Upper lobe of left lung (tissue), 6 donors: ENCODE results near the gene PRKN. TPM values are rescaled to one million over a fixed set of nuclear protein-coding genes. Genes with fewer than 3 reads are reported as not detected.

ENCODE experiments used
- ATAC-seq, 2 donors: fragments of 200-7000 bp; cut with Tn5 transposase; one replicate each; pipeline ENCODE4 v1.9.1; 2022; ENCODE audit warnings: mild to moderate bottlenecking in 2 of 2, moderate library complexity in 2 of 2; ENCODE audit not compliant: low FRiP score in 2 of 2
- DNase-seq, 2 donors: peaks; one replicate each; pipeline ENCODE4 v3.0.0-alpha.2; 2019 to 2020
- H3K27ac ChIP-seq, 4 donors: fragments of 200-600 bp; sonication (generic); one replicate each; pipeline ENCODE4 v1.5.1; 2016 to 2019
- H3K27me3 ChIP-seq, 4 donors: fragments of 200-600 bp; sonication (generic); one replicate each; pipeline ENCODE4 v1.5.1; 2017 to 2019
- H3K36me3 ChIP-seq, 4 donors: fragments of 200-600 bp; sonication (generic); one replicate each; pipeline ENCODE4 v1.5.1; 2016 to 2019
- H3K4me1 ChIP-seq, 4 donors: fragments of 200-600 bp; sonication (generic); one replicate each; pipeline ENCODE4 v1.5.1; 2018 to 2019
- H3K4me3 ChIP-seq, 4 donors: fragments of 200-600 bp; sonication (generic); one replicate each; pipeline ENCODE4 v1.5.1; 2017 to 2019; ENCODE audit warnings: mild to moderate bottlenecking in 2 of 4, moderate library complexity in 1 of 4
- H3K9me3 ChIP-seq, 4 donors: fragments of 200-600 bp; sonication (generic); one replicate each; pipeline ENCODE4 v1.5.1; 2018 to 2019
- EP300 ChIP-seq, 4 donors: sonication (generic); formaldehyde crosslinking; IDR thresholded peaks; one replicate each; pipeline ENCODE4 v1.5.1; 2017; ENCODE audit warnings: antibody characterized with exemption in 4 of 4, control low read depth in 2 of 4
- POLR2A ChIP-seq, 4 donors: fragments of 450-650 bp; IDR thresholded peaks; one replicate each; pipeline ENCODE4 v1.5.1; 2016 to 2017; ENCODE audit warnings: antibody characterized with exemption in 4 of 4, mild to moderate bottlenecking in 2 of 4
- POLR2AphosphoS5 ChIP-seq, 2 donors: sonication (generic); formaldehyde crosslinking; IDR thresholded peaks; one replicate each; pipeline ENCODE4 v1.5.1; 2017; ENCODE audit warnings: antibody characterized with exemption in 2 of 2
- WGBS, 2 donors: methylation state at CpG; one replicate each; pipeline ENCODE4 v1.1.5; 2017 to 2018; 5-methylcytosine and 5-hydroxymethylcytosine counted together
- total RNA-seq, 6 donors: library from RNA; depleted of rRNA in 4 of 6; stranded (reverse); fragments of >200 nt in 4 of 6; gene quantifications; one replicate each; pipeline versions ENCODE4 v1.1.0 to v1.2.1, GENCODE V29; 2016 to 2021
- TF ChIP-seq, protein P1 (sequence below), 6 experiments: fragments of 450-650 bp in 4 of 6; fragments of 200-600 bp in 2 of 6; sonication (generic) in 2 of 6; IDR thresholded peaks; one replicate each; pipeline ENCODE4 v1.5.1; 2016 to 2019; ENCODE audit warnings: antibody characterized with exemption in 6 of 6
- donor health status: DM: no; HTN: no; CAD: no; lungs with moderate emphysema.
- donor health status: DM: no; HTN: yes; CAD: no; lungs with severe emphysema.

Gene PRKN
- total RNA-seq, 6 donors from 2014 or later, result 2.7 to 29.3 (median 5.5) TPM

DNA sequence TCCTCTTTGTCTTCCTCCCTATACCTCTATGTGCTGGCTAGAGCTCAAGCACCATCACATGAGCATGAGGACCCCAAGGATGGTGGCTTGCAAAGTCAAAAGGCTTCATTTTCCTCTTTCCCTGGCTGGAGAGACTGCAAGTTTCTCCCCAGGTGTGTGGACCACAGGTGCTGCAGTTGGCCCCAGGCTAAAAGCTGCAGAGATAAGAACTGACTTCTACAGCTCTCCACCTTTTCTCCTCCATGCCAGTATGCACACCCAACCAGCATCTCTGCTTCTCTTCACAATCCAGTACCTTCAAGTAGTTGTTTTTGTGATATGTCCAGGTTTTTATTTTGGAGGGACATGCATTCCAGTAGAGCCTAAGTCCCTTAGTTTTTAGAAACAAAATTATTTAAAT lies 29.1 kb downstream of the PRKN start:
- Histone ChIP-seq H3K9me3 (no peaks in the 10 kb centered on the region), H3K4me3 (no peak overlapping the region), H3K27ac (no peak overlapping the region), H3K27me3 (no peaks in the 10 kb centered on the region), H3K36me3 (no peaks in the 10 kb centered on the region), H3K4me1 (no peaks in the 10 kb centered on the region)
- TF ChIP-seq, protein P1, sequence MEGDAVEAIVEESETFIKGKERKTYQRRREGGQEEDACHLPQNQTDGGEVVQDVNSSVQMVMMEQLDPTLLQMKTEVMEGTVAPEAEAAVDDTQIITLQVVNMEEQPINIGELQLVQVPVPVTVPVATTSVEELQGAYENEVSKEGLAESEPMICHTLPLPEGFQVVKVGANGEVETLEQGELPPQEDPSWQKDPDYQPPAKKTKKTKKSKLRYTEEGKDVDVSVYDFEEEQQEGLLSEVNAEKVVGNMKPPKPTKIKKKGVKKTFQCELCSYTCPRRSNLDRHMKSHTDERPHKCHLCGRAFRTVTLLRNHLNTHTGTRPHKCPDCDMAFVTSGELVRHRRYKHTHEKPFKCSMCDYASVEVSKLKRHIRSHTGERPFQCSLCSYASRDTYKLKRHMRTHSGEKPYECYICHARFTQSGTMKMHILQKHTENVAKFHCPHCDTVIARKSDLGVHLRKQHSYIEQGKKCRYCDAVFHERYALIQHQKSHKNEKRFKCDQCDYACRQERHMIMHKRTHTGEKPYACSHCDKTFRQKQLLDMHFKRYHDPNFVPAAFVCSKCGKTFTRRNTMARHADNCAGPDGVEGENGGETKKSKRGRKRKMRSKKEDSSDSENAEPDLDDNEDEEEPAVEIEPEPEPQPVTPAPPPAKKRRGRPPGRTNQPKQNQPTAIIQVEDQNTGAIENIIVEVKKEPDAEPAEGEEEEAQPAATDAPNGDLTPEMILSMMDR (IDR thresholded peaks at IDR 0.05), result no peak
- TF ChIP-seq POLR2AphosphoS5 (IDR thresholded peaks at IDR 0.05), result no peak
- TF ChIP-seq EP300 (IDR thresholded peaks at IDR 0.05), result no peak
- TF ChIP-seq POLR2A (IDR thresholded peaks at IDR 0.05), result no peak
- no peak for DNase-seq
- ATAC-seq, result no peak

DNA sequence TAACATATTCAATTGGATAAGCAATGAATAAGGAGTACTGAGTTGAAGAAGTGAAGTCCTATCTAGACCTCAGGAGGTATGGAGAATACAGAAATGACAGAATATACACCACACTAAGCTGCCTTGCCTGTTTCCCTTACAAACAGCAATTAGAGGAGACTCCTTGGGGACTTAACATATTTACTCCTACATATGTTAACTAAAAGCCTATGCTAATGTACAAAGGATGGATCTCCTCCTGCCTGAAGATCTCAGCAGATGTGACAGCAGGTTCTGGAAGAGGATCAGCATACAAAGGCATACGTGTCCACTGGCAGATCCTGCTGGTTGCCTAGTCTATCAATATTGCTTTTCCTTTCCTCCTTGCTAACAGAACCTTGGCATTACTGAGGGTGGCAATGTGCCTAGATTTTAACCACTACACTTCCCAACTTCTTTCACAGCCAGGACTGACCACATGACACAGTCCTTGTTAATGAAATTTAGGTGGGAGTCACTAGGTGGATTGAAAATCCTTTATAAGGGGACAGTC lies 29.6 kb downstream of the PRKN start:
- H3K27ac ChIP-seq, result no peak overlapping the region
- no peak overlapping the region for H3K4me3 ChIP-seq
- WGBS, 2 donors, result 67 to 76% methylated on average over 1 of the region's 1 CpG
- no peak for DNase-seq
- no peaks in the 10 kb centered on the region for H3K9me3 ChIP-seq
- no peaks in the 10 kb centered on the region for H3K27me3 ChIP-seq
- no peaks in the 10 kb centered on the region for H3K36me3 ChIP-seq
- TF ChIP-seq EP300 (IDR thresholded peaks at IDR 0.05) (no peak), POLR2AphosphoS5 (IDR thresholded peaks at IDR 0.05) (no peak), POLR2A (IDR thresholded peaks at IDR 0.05) (no peak)
- TF ChIP-seq, protein P1 (IDR thresholded peaks at IDR 0.05), result no peak
- no peaks in the 10 kb centered on the region for H3K4me1 ChIP-seq
- ATAC-seq, result no peak

DNA sequence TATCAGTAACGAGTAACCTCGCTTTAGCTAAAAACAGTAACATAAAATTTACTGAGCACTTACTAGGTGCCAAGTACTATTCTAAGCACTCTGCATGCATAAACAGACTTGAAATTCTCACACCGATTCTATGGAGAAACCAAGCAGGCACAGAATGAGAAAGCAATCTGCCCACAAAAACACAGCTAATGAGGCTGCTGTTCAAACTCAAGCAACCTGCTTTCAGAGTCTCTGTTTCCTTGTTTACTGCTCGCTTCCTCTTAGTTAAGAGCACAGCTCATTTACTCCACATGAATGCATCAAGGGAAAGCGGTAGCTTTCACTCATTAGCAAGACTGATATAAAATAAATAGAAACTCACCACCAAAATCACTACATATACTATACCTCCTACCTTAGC lies 37.4 kb downstream of the PRKN start:
- H3K4me1 ChIP-seq, result no peaks in the 10 kb centered on the region
- no peak for TF ChIP-seq POLR2AphosphoS5 (IDR thresholded peaks at IDR 0.05)
- no peak for TF ChIP-seq EP300 (IDR thresholded peaks at IDR 0.05)
- no peak for TF ChIP-seq POLR2A (IDR thresholded peaks at IDR 0.05)
- TF ChIP-seq, protein P1 (IDR thresholded peaks at IDR 0.05), result no peak
- WGBS, 2 donors, result 59 to 65% methylated on average over 5 of the region's 5 CpGs
- no peak for ATAC-seq
- no peak overlapping the region for H3K4me3 ChIP-seq
- DNase-seq, result no peak
- H3K9me3 ChIP-seq, result no peaks in the 10 kb centered on the region
- no peaks in the 10 kb centered on the region for H3K36me3 ChIP-seq
- H3K27ac ChIP-seq, result no peak overlapping the region
- H3K27me3 ChIP-seq, result no peaks in the 10 kb centered on the region

DNA sequence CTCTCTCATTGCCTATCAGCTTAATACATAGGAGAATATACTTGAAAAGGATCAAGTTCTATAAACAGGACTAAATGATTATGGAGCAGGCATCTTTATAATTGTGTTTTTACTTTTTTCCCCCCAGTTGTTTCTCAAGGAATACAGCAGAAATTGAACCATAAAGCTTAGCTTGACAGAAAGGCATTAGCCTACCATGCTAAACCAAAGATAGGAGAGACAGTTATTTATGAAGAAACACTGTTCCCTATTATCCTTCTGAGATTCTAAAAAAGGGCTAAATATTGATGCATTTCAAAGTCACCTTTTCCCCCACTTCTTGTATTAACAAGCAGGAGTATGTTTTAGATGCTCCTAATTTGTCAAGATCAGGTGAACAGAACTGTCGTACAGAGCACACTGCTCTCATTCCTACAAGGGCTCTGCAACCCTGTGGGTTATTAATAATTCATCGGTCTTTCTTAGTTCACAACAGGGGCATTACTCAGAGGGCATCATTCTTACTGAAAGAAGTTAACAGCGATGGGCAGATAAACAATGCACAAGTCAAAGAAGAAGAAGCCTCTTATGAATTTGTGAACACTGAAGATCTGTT lies 38.7 kb downstream of the PRKN start:
- no peak overlapping the region for H3K27ac ChIP-seq
- H3K36me3 ChIP-seq, result no peaks in the 10 kb centered on the region
- H3K4me3 ChIP-seq, result no peak overlapping the region
- H3K27me3 ChIP-seq, result no peaks in the 10 kb centered on the region
- DNase-seq (no peak), ATAC-seq (no peak)
- H3K4me1 ChIP-seq, result no peaks in the 10 kb centered on the region
- no peaks in the 10 kb centered on the region for H3K9me3 ChIP-seq
- TF ChIP-seq POLR2A (IDR thresholded peaks at IDR 0.05), result no peak
- TF ChIP-seq, protein P1 (IDR thresholded peaks at IDR 0.05), result no peak
- WGBS, 2 donors, result 85 to 86% methylated on average over 3 of the region's 3 CpGs

DNA sequence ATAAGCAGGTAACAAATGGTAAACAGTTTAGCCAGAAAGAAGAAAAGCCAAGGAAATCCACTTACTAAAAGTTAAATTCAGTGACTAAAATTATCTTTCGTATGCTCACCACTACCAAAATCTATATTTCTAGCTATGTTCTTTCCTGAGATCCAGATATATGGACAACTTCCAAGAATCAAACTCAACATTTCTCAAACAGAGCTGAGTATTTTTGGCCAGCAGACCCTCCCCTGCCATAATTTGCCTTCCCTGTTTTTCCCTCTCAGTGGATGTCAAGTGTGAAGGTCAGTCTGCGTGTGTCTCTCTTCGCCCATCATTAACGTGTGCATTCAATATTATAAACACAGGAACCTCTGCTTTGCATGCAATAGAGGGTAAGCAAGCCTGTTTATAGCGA lies 42.0 kb downstream of the PRKN start:
- H3K27me3 ChIP-seq, result no peaks in the 10 kb centered on the region
- H3K9me3 ChIP-seq, result no peaks in the 10 kb centered on the region
- TF ChIP-seq POLR2AphosphoS5 (IDR thresholded peaks at IDR 0.05), result no peak
- no peak for TF ChIP-seq EP300 (IDR thresholded peaks at IDR 0.05)
- TF ChIP-seq, protein P1 (IDR thresholded peaks at IDR 0.05), result no peak
- ATAC-seq, result no peak
- 67 to 75% methylated on average over 5 of the region's 5 CpGs for WGBS, 2 donors
- H3K4me3 ChIP-seq, result no peak overlapping the region
- no peak overlapping the region for H3K27ac ChIP-seq
- DNase-seq, result no peak
- H3K36me3 ChIP-seq, result no peaks in the 10 kb centered on the region
- no peaks in the 10 kb centered on the region for H3K4me1 ChIP-seq
